Dermis microvascular lymphatic vessel endothelial cell (primary cell): ENCODE measurements around the gene ABI3BP. TPM values are rescaled to one million over a fixed set of nuclear protein-coding genes. Genes with fewer than 3 reads are reported as not detected.

Experiments
- DNase-seq, 2 donors: peaks; one replicate each; pipeline versions ENCODE4 v3.0.0 to v3.0.0-alpha.2; 2010; ENCODE audit warnings: low read depth in 2 of 2
- total RNA-seq: library from RNA; depleted of rRNA; stranded (reverse); fragments of >200 nt; gene quantifications from 2 replicates; pipeline ENCODE4 v1.2.1, GENCODE V29; 2014

ABI3BP gene
- total RNA-seq, 1 donor from 2014 or later = 6.4 TPM

- no peak for DNase-seq
Observed at GRCh38 chr3:100988080-100988479, 5.1 kb downstream of the ABI3BP start.

DNA sequence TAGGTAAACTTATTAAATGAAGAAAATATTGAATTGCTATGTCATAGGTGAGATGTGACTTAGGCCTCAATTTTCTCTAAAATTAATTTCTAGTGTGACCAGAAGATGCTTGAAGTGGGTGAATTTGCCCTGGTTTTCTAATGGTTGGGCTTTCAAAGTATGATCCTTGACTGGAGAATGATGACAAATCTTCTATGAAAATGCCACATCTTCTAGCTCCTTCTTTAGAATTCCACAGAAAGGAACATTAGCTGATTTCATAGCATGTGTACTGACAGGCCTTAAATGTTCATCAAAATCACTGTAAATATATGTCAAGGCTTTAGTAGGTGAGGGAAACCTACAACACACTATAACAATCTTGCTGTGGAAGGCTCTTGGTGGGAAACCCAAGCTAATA lies 8.9 kb downstream of the ABI3BP start:
- no peak for DNase-seq

DNA sequence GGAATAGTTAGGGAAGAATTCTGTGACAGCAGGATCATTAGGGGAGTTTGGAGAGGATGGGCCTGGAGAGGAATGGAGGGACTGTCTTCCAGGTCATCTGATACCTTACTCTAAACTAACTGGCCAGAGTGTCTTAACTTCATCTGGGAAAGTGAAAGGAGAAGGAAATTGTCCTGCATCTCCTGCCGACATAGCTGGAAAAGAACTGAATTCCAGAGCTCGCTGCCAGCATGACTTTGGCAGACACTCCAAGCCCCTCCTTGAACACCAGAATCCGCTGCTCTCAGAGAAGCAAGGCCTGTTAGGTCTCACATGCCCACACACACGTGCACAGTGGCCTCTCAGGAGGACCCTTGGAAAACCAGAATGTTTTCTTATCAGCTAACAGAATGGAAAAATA lies 10.5 kb downstream of the ABI3BP start:
- DNase-seq = peak in 1 of 2 donors; percentile 57

DNA sequence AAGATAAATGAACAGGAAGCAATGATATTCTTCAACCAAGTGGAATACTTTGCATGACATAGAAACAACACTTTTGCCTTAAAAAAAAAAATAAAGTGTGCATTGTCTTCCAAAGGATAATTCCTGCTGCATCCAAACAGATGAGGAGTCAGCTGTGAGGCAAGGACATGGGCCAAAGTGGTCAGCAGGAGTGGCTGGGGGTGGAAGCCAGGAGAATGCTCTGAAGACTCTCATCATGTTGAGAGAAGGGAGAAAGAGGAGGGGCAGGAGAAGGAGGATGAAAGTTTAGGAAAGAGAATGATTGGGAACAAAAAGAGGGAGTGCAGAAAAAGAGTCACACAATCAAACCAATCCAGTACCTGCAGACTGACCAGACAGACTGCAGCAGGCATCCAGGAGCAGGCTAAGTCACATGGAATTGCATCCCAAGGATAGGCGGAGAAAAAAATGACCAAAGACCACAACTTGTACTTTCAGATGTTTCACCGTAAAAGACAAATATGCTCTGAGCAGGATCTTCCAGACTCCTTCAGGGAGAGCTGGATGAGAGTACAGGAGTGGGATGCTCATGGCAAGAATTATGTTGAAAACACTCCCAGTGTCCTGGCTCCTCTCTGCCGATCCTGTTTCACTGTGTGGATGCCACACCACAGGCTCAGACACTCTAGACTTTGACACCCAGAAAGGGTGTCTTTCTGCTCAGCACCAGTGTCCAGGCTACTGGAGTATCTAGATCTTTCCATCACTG lies 11.9 kb downstream of the ABI3BP start:
- no peak for DNase-seq

DNA sequence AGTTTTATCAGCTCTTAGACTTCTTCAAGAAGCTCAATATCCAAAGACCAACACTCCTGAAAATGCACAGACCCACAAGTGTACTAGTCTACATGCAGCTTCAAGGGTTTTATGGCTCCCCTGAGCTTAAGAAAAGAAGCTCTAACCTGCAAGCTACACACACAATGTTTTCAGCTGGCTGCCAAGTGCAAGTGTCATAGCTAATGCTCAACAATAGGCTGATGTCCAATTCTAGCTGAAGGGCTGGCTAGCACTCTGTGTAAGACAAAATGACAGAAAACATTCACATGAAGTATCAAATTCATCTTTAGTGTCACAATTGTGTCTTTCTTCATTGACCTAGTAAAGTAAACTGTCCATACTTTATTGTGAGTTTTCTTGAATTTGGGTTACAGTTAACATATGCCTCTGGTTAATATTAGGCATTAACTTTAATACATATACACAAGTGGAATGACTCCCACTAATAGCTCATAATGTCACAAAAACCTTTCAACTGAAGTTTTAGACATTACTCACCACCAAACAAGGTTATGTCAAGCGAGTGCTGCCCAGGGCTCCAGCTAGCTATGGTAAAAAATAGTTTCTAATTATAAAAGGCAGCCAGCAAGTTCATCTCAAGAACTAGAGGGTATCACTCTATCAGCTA lies 15.1 kb downstream of the ABI3BP start:
- DNase-seq = no peak

GRCh38 chr3:100976611-100977010 lies 16.6 kb downstream of the ABI3BP start:
- no peak for DNase-seq

DNA sequence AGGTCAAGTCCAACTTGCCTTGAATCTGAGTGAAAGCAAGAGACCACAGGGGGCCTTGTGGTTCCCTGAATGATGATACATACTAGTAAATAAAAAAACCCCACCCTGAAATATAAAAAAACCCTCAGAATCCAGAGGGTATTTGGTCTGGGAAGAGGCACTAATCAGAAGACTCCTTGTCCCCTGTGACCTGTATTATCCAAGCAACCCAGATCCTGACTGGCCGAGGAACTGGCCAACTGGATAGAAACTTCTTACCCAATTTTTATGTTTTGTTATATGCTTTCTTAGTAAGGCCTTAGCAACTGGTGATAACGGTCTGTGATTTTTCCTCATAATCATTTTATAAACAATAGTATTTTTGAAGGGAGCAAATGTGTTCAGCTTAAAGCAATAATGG lies 17.5 kb downstream of the ABI3BP start:
- DNase-seq = no peak

GRCh38 chr3:100973594-100973993 lies 19.6 kb downstream of the ABI3BP start:
- no peak for DNase-seq

- DNase-seq = no peak
Observed at GRCh38 chr3:100972867-100973266, 20.4 kb downstream of the ABI3BP start.

GRCh38 chr3:100972301-100972844 lies 20.8 kb downstream of the ABI3BP start:
- DNase-seq = no peak

- DNase-seq = no peak
Observed at GRCh38 chr3:100971798-100972197, 21.4 kb downstream of the ABI3BP start.

GRCh38 chr3:100970477-100970990 lies 22.7 kb downstream of the ABI3BP start:
- no peak for DNase-seq

DNA sequence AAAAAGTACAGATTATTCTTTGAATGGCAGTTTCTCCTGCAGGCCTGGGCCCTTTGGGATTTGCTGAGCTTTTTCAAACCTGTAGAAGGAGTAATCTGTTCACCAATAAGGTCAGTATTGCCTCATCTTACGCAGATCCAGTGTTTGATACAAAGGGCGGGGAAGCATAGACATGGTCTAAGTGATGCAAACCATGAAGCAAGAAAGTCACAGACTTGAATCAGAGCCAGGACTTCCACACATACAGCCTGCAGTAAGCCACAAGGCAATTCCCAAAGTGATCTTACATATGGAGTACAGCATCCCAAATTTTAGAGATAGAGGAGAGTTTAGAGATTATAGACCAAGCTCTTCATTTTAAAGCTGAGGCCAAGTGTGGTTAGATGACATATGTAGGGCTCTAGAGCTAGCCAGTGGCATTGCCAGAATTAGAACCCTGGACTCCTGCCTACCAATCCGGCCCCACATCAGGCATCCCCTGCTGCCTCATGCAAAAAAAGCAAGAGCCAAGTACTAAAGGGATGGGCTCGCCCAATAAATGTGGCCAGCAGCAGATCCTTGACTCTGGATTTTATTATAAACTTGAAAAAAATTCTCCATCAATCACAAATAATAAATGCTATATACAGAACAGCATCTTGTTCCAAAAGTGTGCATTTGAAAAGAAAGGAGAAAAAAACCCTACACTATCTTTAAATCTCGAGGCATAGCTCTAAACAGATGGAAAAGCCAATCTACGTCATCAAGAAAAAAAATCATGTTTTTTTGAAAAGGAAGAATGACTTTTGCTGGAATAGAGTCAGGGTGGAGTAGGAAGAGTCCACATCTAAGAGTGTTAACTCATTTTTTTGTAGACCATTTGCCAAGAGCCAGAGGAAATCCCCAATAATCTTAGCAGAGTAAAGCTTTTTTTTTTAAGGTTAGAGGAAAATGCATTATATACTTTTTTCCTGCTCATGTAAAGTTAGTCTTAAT lies 24.0 kb downstream of the ABI3BP start:
- no peak for DNase-seq

GRCh38 chr3:100966807-100967206 lies 26.4 kb downstream of the ABI3BP start:
- DNase-seq = no peak

DNA sequence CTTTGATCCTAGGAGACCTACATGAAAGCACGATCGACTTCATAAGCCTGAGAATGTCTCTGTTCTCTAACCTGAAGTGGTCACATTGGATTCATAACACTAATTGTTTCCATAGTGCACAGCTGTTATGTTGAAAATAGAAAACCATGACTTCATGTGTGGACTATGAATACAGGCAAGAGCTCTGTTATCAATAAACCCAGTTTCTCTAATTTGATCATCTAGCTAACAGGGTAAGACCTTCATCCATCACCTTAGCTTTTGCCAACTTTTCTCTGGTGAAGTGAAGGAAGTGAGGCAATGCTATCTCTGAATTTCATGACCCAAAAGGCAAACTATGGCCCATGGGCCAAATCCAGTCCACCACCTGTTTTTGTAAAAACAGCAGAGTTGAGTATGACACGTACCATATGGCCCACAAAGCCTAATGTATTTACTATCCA lies 27.2 kb downstream of the ABI3BP start:
- no peak for DNase-seq

DNA sequence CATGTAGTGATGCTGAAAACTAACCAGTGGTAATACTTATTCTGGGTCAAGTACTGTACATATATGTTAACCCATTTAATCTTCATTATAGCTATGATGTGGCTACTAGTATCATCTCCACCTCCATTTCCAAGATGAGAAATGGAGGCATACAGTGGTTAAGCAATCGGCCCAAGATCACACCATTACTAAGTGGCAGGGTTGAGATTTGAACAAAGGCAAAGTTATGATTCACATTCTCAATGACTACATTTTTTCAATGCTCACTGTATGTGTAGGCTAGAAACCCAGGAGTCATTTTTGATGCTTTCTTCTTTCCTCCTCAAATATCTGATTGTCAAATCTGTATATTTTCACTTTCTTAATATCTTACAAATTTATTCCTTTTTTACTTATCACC lies 30.2 kb downstream of the ABI3BP start:
- DNase-seq = no peak

GRCh38 chr3:100957261-100957986 lies 35.8 kb downstream of the ABI3BP start:
- peak in 1 of 2 donors; percentile 1 for DNase-seq

GRCh38 chr3:100956276-100956675 lies 36.9 kb downstream of the ABI3BP start:
- DNase-seq = peak in 1 of 2 donors; percentile 56

DNA sequence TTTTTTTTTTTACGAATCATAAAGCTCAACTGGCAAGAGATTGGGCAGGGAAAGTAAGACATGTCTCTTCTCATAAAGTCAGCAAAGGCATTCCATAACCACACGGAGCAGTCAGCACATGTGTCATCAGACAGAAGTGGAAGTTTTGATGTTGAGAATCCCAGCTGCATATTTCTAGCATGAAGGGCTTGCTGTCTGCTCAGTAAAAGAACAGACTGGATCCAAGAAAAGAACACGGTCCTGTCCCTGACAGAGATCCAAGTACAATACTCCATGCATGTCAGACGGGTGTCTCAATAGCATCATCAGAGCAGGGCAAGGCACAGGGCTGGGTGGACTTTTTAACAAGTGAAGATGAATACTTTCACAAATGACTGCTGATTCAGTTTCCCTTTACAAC lies 38.2 kb downstream of the ABI3BP start:
- DNase-seq = peak in 1 of 2 donors; percentile 60

- peak in 1 of 2 donors; percentile 37 for DNase-seq
Observed at GRCh38 chr3:100954199-100954935, 38.9 kb downstream of the ABI3BP start.
